ENCODE measurements around the gene GAS2. TPM values are rescaled to one million over a fixed set of nuclear protein-coding genes. Genes with fewer than 3 reads are reported as not detected.

Gene GAS2
- total and polyA plus RNA-seq, 2 of the 4 experiments (the other 2 are of a cell fraction) = 0.51 to 0.90 TPM

- TF ChIP-seq FOS (IDR thresholded peaks at IDR 0.05; ENCODE audit: low read depth, low read length) = no peak
- TF ChIP-seq MXI1 (IDR thresholded peaks at IDR 0.05; ENCODE audit: borderline replicate concordance, low read depth, low read length) = no peak
- no peak for TF ChIP-seq NFE2L2 (IDR thresholded peaks at IDR 0.05; ENCODE audit: low read depth, low read length)
- TF ChIP-seq POLR2A (IDR thresholded peaks at IDR 0.05; ENCODE audit: low read depth, low read length) = no peak
These were observed 163.0 kb downstream of the GAS2 start, which contains the start of gene SVIP (continued) for GRCh38 chr11:22829231-22830081.

- no peaks in the 10 kb centered on the region for H3K9me1 ChIP-seq (ENCODE audit: insufficient read depth, low read length)
- no peak overlapping the region for H3K9ac ChIP-seq (ENCODE audit: low read depth, low read length)
These were observed 163.6 kb downstream of the GAS2 start for GRCh38 chr11:22830082-22830414.

More at GRCh38 chr11:22830082-22830414, 163.6 kb downstream of the GAS2 start:
- Histone ChIP-seq H4K5ac (ENCODE audit: low read depth, low read length) (no peak overlapping the region), H2AK9ac (replicated peaks; ENCODE audit: low read depth, low read length, poor library complexity) (peak overlapping the region; percentile 82), H3K36me3 (ENCODE audit: control insufficient read depth, insufficient read depth, low read length) (peaks cover 2% of the 10 kb centered on the region; the same call in 1 of the 2 replicates), H3K56ac (ENCODE audit: extremely low read depth, insufficient read depth, low read length) (no peak overlapping the region), H4K20me1 (ENCODE audit: insufficient read depth, low read length) (no peaks in the 10 kb centered on the region), H3K4me1 (ENCODE audit: control insufficient read depth, insufficient read depth, low read length) (no peaks in the 10 kb centered on the region), H3K9me3 (ENCODE audit: control insufficient read depth, insufficient read depth, low read length) (no peaks in the 10 kb centered on the region), H2AFZ (replicated peaks; ENCODE audit: low read length, poor library complexity) (peak overlapping the region; percentile 88), H2BK20ac (ENCODE audit: low read depth, low read length) (no peak overlapping the region), H4K8ac (ENCODE audit: low read depth in 2 of 2, low read length in 2 of 2) (0 out of 4 replicates have a peak overlapping the region, but pooled peaks of 1 of the 2 experiments have one; percentile 35), H3K27ac (ENCODE audit: insufficient read depth, low read length) (no peak overlapping the region), H3K4me2 (ENCODE audit: low read depth, low read length) (peak overlapping the region; percentile 71), H3K14ac (replicated peaks; ENCODE audit: low read depth, low read length) (no peak overlapping the region), H3K27me3 (ENCODE audit: control insufficient read depth, insufficient read depth, low read length) (no peaks in the 10 kb centered on the region), H3K18ac (ENCODE audit: low read depth, low read length) (no peak overlapping the region), H3K79me1 (ENCODE audit: low read depth in 1 of 2, low read length in 2 of 2) (peaks cover 0 to 4% of the 10 kb centered on the region in 2 experiments; a peak in 3 of 4 replicates), H4K91ac (ENCODE audit: insufficient read depth, low read depth, low read length) (no peak overlapping the region), H3K4ac (ENCODE audit: low read depth, low read length) (no peak overlapping the region), H2AK5ac (ENCODE audit: low read depth, low read length) (no peak overlapping the region), H3K4me3 (ENCODE audit: insufficient read depth, low read depth, low read length) (peak overlapping the region; percentile 70), H2BK120ac (ENCODE audit: low read depth, low read length) (no peak overlapping the region), H2BK5ac (ENCODE audit: low read depth, low read length, poor library complexity, severe bottlenecking) (no peak overlapping the region), H3K23ac (ENCODE audit: low read depth, low read length) (no peak overlapping the region), H2BK15ac (ENCODE audit: low read depth, low read length) (no peak overlapping the region)
- BruUV-seq (replicated peaks) = no TSS peak
- WGBS, 2 experiments (ENCODE audit: extremely low coverage in 2 of 2, insufficient read length in 1 of 2) = no CpG with 5 or more reads among the region's 4 CpGs
- DNase-seq (no peak), ATAC-seq (ENCODE audit: low read depth) (no peak)
- ChIA-PET POLR2A (ENCODE audit: unreplicated experiment) (no interaction called here), CTCF (interaction anchor here (0.8 to 1.0 kb wide), 2 partner anchors 9 to 19 kb away, joined by 3 to 4 read pairs; no protein-coding TSS in a partner anchor)
- TF ChIP-seq POLR2A (IDR thresholded peaks at IDR 0.05; ENCODE audit: low read depth, low read length) (no peak), CTCF (conservative IDR thresholded peaks at IDR 0.05; ENCODE audit: low read depth, low read length) (no peak), ELK1 (IDR thresholded peaks at IDR 0.05; ENCODE audit: borderline replicate concordance, low read depth, low read length) (no peak), USF2 (IDR thresholded peaks at IDR 0.05; ENCODE audit: low read depth, low read length) (no peak), RCOR1 (IDR thresholded peaks at IDR 0.05; ENCODE audit: insufficient replicate concordance, low read length) (no peak), MXI1 (IDR thresholded peaks at IDR 0.05; ENCODE audit: borderline replicate concordance, low read depth, low read length) (no peak), NFE2L2 (IDR thresholded peaks at IDR 0.05; ENCODE audit: low read depth, low read length) (no peak), FOS (IDR thresholded peaks at IDR 0.05; ENCODE audit: low read depth, low read length) (no peak), RAD21 (IDR thresholded peaks at IDR 0.05; ENCODE audit: low read length) (no peak), RFX5 (IDR thresholded peaks at IDR 0.05; ENCODE audit: low read depth, low read length) (no peak), MAZ (IDR thresholded peaks at IDR 0.05; ENCODE audit: borderline replicate concordance, low read depth, low read length) (no peak)
- in situ Hi-C loops (cut with MboI; ENCODE audit: low sequenced_read_pairs) (no loop called here), intact Hi-C loops (cut with micrococcal nuclease) (no loop called here), dilution Hi-C loops (cut with HindIII; ENCODE audit: low sequenced_read_pairs, unreplicated experiment) (no loop called here)

Measured in IMR-90 (cell line).